GM21381 (cell line): ENCODE results near the gene HDAC9.

ENCODE experiments used
- ATAC-seq: cut with Tn5 transposase; IDR thresholded peaks from one replicate; pipeline ENCODE4 v1.9.1; 2021; ENCODE audit warnings: mild to moderate bottlenecking, moderate library complexity; ENCODE audit not compliant: unreplicated experiment

Gene HDAC9

DNA sequence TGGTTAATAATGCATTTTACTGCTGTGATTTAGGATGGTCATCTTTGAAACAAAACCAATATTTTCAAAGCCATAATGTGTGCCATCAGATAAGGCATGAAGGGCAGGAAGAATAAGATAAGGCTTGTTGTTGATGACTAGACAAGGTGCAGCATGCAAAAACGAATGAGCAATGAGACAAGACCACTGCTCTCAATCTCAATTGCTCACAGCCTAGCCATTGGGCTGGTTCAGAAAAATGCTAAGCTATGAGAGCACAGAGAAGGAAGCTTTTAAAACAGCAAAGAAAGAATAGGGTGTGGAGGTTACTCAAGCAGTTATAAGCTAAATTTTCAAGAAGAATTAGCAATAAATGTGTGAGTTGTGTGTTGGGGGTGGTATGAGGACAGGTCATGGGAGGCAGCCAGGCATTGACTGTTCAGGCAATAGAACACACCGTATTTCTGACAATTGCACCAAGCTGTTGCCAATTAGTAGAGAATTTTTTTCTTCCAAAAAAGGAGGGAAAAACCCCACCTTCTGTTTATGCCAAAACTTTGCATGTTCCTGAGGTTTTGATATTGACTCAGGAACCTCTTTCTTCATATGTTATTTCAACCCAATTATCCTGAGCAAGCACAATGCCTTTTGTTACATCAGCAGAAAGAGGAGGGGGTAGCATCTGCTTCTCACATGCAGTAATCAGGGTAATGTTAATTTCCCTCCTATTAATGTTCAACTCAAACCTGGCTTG lies 276.5 kb downstream of the HDAC9 start:
- ATAC-seq = no peak

GRCh38 chr7:18772567-18772965 lies 277.0 kb downstream of the HDAC9 start:
- no peak for ATAC-seq

DNA sequence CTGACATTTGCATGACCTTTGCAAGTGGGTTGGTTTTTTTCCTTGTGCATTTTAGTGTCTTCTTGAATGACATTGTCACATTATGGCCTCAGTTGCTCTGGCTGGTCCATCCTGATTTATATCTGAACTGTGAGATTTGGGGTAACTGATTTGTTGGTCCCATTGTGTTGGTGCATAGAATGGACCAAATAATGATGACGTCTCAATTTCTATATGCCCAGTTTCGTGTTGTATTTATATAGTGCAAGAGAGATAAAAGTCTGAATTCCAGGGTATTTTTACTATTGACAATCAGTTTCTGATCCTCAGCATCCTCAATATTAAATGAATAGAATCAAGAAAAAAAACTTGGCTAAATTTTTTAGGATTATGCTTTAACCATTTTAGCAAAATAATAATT lies 281.8 kb downstream of the HDAC9 start:
- no peak for ATAC-seq

- ATAC-seq = no peak
Measured at GRCh38 chr7:18778594-18778993, 283.0 kb downstream of the HDAC9 start.

- ATAC-seq = no peak
Measured at GRCh38 chr7:18780266-18780665, 284.7 kb downstream of the HDAC9 start.

DNA sequence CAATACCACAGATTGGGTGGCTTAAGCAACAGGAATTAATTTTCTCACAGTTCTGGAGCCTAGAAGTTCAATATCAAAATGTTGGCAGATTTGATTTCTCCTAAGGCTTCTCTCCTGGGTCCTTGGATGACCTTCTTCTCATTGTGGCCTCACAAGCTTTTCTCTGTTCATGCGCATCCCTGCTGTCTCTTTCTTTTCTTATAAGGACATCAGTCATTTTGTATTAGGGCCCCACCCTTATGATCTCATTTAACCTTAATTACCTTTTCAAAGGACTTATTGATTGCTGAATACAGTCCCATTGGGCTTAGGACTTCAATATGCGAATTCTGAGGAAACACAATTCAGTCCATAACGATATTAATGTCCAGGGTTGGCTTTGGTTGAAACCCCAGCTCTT lies 285.4 kb downstream of the HDAC9 start:
- no peak for ATAC-seq

- no peak for ATAC-seq
Measured at GRCh38 chr7:18786196-18786727, 290.7 kb downstream of the HDAC9 start.

- no peak for ATAC-seq
Measured at GRCh38 chr7:18786796-18787195, 291.2 kb downstream of the HDAC9 start.

- no peak for ATAC-seq
Measured at GRCh38 chr7:18788026-18788425, 292.5 kb downstream of the HDAC9 start.

DNA sequence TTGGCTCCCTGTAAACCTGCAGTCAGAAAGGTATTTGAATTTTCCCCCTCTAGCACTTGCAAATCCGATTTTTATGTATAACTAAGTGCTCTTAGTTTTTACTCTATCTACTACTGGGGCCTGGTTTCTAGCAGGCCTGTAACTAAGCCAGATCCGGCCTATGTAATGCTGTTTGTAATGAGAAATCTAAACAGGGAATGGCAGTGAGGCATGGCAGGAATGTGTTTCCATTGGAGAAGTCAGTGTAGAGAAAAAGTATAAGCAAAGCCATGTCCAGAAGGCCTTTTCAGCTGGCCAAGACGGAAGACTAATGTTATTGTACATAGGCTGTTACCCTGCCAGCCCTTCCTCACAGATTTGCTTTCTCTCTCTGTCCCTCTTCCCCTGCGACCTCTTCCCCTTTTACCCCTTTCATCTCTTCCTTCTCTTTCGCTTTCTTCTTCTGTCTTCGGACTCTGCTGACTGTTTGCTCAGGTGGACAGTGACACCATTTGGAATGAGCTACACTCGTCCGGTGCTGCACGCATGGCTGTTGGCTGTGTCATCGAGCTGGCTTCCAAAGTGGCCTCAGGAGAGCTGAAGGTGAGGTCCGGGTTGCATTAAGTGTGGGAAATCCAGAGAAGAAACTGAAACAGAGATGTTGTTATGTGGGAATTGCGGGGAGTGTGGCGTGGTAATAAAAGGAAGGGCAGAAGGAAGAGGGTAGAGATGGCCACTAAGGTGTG lies 297.5 kb downstream of the HDAC9 start:
- ATAC-seq = no peak

DNA sequence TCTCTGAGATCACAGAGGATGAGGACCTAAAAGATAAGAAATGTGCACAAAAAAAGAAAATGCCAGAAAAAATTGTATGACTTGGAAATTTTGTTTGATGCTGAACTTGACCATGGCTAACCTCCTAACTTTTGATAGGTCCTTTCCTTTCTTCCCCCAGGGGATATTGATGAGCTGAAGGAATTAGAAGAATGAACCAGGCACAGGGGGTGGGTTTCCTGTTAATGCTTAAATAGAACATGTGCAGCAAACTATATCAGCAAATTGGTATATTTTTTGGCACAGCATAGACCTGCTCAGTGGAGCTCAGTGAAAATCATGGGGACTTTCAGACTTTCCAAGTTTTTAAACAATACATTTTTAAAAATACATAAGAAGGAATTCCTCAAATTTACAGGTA lies 300.7 kb downstream of the HDAC9 start:
- ATAC-seq = no peak

- no peak for ATAC-seq
Measured at GRCh38 chr7:18798088-18798906, 302.7 kb downstream of the HDAC9 start.

- no peak for ATAC-seq
Measured at GRCh38 chr7:18799899-18800298, 304.4 kb downstream of the HDAC9 start.

DNA sequence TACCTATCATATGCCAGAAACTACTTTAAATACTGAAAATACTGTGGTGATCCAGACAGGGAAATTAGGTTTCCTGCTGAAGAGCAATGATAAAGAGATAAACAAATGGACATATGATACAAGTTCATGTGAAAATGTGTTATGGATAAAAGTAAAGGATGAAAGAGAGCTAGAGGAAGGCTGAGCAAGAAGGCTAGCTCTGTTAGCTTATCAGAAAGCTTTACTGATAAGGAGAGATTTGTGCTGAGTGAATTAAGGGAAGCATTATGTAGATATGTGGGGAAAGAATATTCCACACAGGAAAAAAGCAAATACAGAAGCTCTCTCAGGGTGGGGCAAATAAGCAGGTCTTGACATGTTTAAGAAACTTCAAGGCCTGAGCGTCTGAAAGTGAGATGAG lies 308.4 kb downstream of the HDAC9 start:
- ATAC-seq = no peak

DNA sequence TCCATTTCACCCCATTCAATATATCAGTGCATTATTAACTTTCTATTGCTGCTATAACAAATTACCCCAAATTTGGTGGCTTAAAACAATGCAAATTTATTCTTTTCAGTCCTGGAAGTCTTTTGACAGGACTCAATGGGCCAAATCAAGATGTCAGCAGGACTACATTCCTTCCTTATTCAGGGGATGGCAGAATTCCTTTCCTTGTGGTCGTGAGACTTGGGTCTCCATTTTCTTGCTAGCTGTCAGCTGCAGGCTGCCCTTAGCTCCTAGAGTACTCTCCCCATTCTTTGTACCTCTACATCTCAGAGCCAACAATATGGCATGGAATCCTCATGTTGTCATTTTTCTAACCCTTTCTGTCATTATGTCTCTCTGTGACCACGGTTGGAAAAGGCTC lies 310.6 kb downstream of the HDAC9 start:
- no peak for ATAC-seq

GRCh38 chr7:18808026-18808425 lies 312.5 kb downstream of the HDAC9 start:
- no peak for ATAC-seq

DNA sequence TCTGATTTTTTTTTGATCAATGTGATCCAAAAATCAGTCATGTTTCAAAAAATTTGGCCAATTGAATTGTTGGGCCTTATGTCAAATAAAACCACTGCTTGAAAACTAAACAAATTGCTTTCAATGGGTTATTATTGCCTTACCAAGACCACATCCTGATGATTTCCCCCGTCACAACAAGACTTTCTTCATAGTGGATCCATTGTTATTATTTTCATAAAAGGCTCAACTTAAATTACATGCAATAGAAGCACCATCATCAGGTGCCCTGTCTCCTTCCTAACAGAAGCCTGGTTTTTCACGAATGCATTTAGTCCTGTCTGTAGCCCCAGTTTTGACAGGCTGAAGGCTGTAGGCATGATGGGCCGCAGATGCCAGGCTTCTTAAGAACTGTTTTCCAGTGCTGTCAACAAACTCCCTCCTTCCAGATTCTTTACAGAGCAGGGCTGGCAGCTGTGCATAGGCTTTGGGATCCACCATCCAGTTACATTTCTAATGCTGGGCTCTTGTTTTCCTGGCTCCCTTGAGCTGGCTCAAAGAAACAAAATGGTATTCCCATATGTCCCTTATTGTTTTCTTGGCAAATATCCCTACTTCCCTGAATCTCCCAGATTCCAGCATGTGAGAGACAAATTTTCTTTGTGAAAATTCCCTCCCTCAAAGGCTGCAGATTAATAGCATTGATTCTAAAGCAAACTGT lies 319.9 kb downstream of the HDAC9 start:
- no peak for ATAC-seq

DNA sequence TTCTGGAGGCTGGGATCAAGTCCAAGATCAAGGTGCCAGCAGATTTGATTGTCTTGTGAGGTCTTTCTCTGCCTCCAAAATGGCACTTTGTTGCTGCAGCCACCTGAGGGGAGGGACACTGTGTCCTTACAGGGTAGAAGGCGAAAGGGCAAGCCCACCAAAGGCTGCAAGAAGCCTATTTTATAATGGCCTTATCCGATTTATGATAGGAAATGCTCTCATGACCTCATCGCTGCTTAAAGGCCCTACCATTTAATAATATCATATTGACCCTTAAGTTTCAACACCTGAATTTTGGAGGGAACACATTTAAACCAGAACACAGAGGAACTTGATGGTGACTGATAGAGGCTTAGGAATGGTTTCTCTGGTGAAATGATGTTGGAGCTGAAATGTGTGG lies 325.4 kb downstream of the HDAC9 start:
- ATAC-seq = no peak

- ATAC-seq = no peak
Measured at GRCh38 chr7:18821554-18821953, 326.0 kb downstream of the HDAC9 start.

GRCh38 chr7:18824157-18824556 lies 328.6 kb downstream of the HDAC9 start:
- ATAC-seq = no peak
